Measurements from ENCODE around the gene SRF. TPM values are rescaled to one million over a fixed set of nuclear protein-coding genes. Genes with fewer than 3 reads are reported as not detected.
A peak's percentile ranks its signal among the peaks of the same experiment; 100 is the strongest.

Gene SRF
- total RNA-seq, 1 experiment from 2014 or later, result 31.3 TPM

- Histone ChIP-seq H3K4me1 (peaks cover 25% of the 10 kb centered on the region; the same call in 1 of the 2 replicates), H3K9me3 (no peaks in the 10 kb centered on the region), H3K27me3 (replicated peaks; ENCODE audit: control insufficient read depth, insufficient read depth, low read length) (no peaks in the 10 kb centered on the region), H3K36me3 (ENCODE audit: control insufficient read depth, insufficient read depth, low read length) (no peaks in the 10 kb centered on the region), H3K4me3 (ENCODE audit: low read depth, low read length) (peak overlapping the region; percentile 53)
- Mint-ChIP-seq H3K27me3 (ENCODE audit: insufficient read depth, unreplicated experiment) (no peaks in the 10 kb centered on the region), H3K9me3 (ENCODE audit: unreplicated experiment) (no peaks in the 10 kb centered on the region), H3K27ac (ENCODE audit: unreplicated experiment) (peak overlapping the region; percentile 91), H3K4me1 (ENCODE audit: low read depth, unreplicated experiment) (peaks cover 12% of the 10 kb centered on the region), H3K4me3 (ENCODE audit: unreplicated experiment) (peak overlapping the region; percentile 98), H3K36me3 (ENCODE audit: insufficient read depth, unreplicated experiment) (peaks cover 43% of the 10 kb centered on the region)
- TF ChIP-seq, protein P1, sequence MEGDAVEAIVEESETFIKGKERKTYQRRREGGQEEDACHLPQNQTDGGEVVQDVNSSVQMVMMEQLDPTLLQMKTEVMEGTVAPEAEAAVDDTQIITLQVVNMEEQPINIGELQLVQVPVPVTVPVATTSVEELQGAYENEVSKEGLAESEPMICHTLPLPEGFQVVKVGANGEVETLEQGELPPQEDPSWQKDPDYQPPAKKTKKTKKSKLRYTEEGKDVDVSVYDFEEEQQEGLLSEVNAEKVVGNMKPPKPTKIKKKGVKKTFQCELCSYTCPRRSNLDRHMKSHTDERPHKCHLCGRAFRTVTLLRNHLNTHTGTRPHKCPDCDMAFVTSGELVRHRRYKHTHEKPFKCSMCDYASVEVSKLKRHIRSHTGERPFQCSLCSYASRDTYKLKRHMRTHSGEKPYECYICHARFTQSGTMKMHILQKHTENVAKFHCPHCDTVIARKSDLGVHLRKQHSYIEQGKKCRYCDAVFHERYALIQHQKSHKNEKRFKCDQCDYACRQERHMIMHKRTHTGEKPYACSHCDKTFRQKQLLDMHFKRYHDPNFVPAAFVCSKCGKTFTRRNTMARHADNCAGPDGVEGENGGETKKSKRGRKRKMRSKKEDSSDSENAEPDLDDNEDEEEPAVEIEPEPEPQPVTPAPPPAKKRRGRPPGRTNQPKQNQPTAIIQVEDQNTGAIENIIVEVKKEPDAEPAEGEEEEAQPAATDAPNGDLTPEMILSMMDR (IDR thresholded peaks at IDR 0.05; ENCODE audit: insufficient read depth in 1 of 2, low read depth in 1 of 2, low read length in 1 of 2, severe bottlenecking in 1 of 2, unreplicated experiment in 1 of 2), result no peak
- BruUV-seq (replicated peaks), result TSS peak; percentile 93
- CTCF ChIA-PET, result no interaction called here
- POLR2A ChIA-PET, result interaction anchor here (0.6 to 1.5 kb wide), 10 partner anchors 12 to 266 kb away, joined by 3 to 16 read pairs (median 6); partner anchors contain the start of genes CNPY3, CUL7, CUL9 and KLC4
- intact Hi-C loops (cut with micrococcal nuclease; ENCODE audit: unreplicated experiment), result loop anchor here (5.0 kb wide), 2 partner anchors 57 to 197 kb away; partner anchors contain the start of genes DNPH1 and ZNF318
- DNase-seq, result peak in 1 of 2 experiments; percentile 79
These were observed 595 bp upstream of the SRF start for GRCh38 chr6:43170417-43170930.

GRCh38 chr6:43171707-43172103 is 636 bp downstream of the SRF start:
- peak in 1 of 2 experiments; percentile 44 for DNase-seq
- BruUV-seq (replicated peaks), result no TSS peak
- Histone ChIP-seq H3K36me3 (ENCODE audit: control insufficient read depth, insufficient read depth, low read length) (peaks cover 3% of the 10 kb centered on the region), H3K9me3 (no peaks in the 10 kb centered on the region), H3K27me3 (replicated peaks; ENCODE audit: control insufficient read depth, insufficient read depth, low read length) (no peaks in the 10 kb centered on the region), H3K4me1 (peaks cover 25% of the 10 kb centered on the region; the same call in 1 of the 2 replicates), H3K4me3 (ENCODE audit: low read depth, low read length) (peak overlapping the region; percentile 95)
- H3K36me3 Mint-ChIP-seq (ENCODE audit: insufficient read depth, unreplicated experiment), result peaks cover 51% of the 10 kb centered on the region
- TF ChIP-seq, protein P1 (IDR thresholded peaks at IDR 0.05; ENCODE audit: insufficient read depth in 1 of 2, low read depth in 1 of 2, low read length in 1 of 2, severe bottlenecking in 1 of 2, unreplicated experiment in 1 of 2), result no peak
- ChIA-PET POLR2A (interaction anchor here (1.0 to 1.5 kb wide), 3 partner anchors 10 to 243 kb away, joined by 3 to 16 read pairs (median 8); partner anchors contain the start of genes CNPY3 and CUL9), CTCF (interaction anchor here (0.6 to 1.2 kb wide), 5 partner anchors 10 to 426 kb away, joined by 3 to 5 read pairs (median 4); partner anchors contain the start of genes CUL9, KLHDC3, MEA1 and TBCC)
- no peaks in the 10 kb centered on the region for H3K9me3 Mint-ChIP-seq (ENCODE audit: unreplicated experiment)
- peak overlapping the region; percentile 98 for H3K4me3 Mint-ChIP-seq (ENCODE audit: unreplicated experiment)
- intact Hi-C loops (cut with micrococcal nuclease; ENCODE audit: unreplicated experiment), result loop anchor here (1.0 to 5.0 kb wide), 5 partner anchors 56 to 425 kb away; partner anchors contain the start of genes DNPH1, KLC4, MRPL2 and TBCC
- no peaks in the 10 kb centered on the region for H3K27me3 Mint-ChIP-seq (ENCODE audit: insufficient read depth, unreplicated experiment)
- H3K4me1 Mint-ChIP-seq (ENCODE audit: low read depth, unreplicated experiment), result peaks cover 12% of the 10 kb centered on the region
- H3K27ac Mint-ChIP-seq (ENCODE audit: unreplicated experiment), result peak overlapping the region; percentile 83

GRCh38 chr6:43172104-43173007 is 1.3 kb downstream of the SRF start:
- TF ChIP-seq, protein P1 (IDR thresholded peaks at IDR 0.05; ENCODE audit: insufficient read depth in 1 of 2, low read depth in 1 of 2, low read length in 1 of 2, severe bottlenecking in 1 of 2, unreplicated experiment in 1 of 2), result no peak
- H3K36me3 Mint-ChIP-seq (ENCODE audit: insufficient read depth, unreplicated experiment), result peaks cover 51% of the 10 kb centered on the region
- no TSS peak for BruUV-seq (replicated peaks)
- ChIA-PET POLR2A (interaction anchor here (0.5 to 1.0 kb wide), 3 partner anchors 8 to 29 kb away, joined by 3 to 5 read pairs (median 4); partner anchors contain the start of gene CUL9), CTCF (interaction anchor here (0.6 to 1.2 kb wide), 4 partner anchors 10 to 158 kb away, joined by 3 to 5 read pairs (median 4); partner anchors contain the start of genes CUL9, KLHDC3 and MEA1)
- no peaks in the 10 kb centered on the region for H3K9me3 Mint-ChIP-seq (ENCODE audit: unreplicated experiment)
- H3K27ac Mint-ChIP-seq (ENCODE audit: unreplicated experiment), result peak overlapping the region; percentile 83
- Histone ChIP-seq H3K4me3 (ENCODE audit: low read depth, low read length) (peak overlapping the region; percentile 95), H3K27me3 (replicated peaks; ENCODE audit: control insufficient read depth, insufficient read depth, low read length) (no peaks in the 10 kb centered on the region), H3K9me3 (no peaks in the 10 kb centered on the region), H3K4me1 (peaks cover 25% of the 10 kb centered on the region; the same call in 1 of the 2 replicates), H3K36me3 (ENCODE audit: control insufficient read depth, insufficient read depth, low read length) (peaks cover 3% of the 10 kb centered on the region)
- peak overlapping the region; percentile 98 for H3K4me3 Mint-ChIP-seq (ENCODE audit: unreplicated experiment)
- intact Hi-C loops (cut with micrococcal nuclease; ENCODE audit: unreplicated experiment), result loop anchor here (5.0 kb wide), 2 partner anchors 55 to 195 kb away; partner anchors contain the start of genes DNPH1 and ZNF318
- DNase-seq, result peak; percentile 54 to 60
- peaks cover 12% of the 10 kb centered on the region for H3K4me1 Mint-ChIP-seq (ENCODE audit: low read depth, unreplicated experiment)
- H3K27me3 Mint-ChIP-seq (ENCODE audit: insufficient read depth, unreplicated experiment), result no peaks in the 10 kb centered on the region

Data from Caco-2 (cell line).